Measurements from ENCODE around the gene CLCA1.
"Not testable (repeated sequence)": the region's sequence is repeated elsewhere in the genome, so short reads cannot be mapped to it uniquely, and the experiment has no call there.

Gene CLCA1

GRCh38 chr1:86464819-86465218, 3.9 kb upstream of the CLCA1 start:
- DNase-seq, result no peak

- no peak for DNase-seq
Measured at GRCh38 chr1:86466109-86466844, 2.5 kb upstream of the CLCA1 start.

GRCh38 chr1:86466986-86467385, 1.7 kb upstream of the CLCA1 start:
- no peak for DNase-seq

GRCh38 chr1:86470859-86471258, 2.1 kb downstream of the CLCA1 start:
- no peak for DNase-seq

GRCh38 chr1:86471291-86471690, 2.6 kb downstream of the CLCA1 start:
- no peak for DNase-seq

GRCh38 chr1:86472152-86472551, 3.4 kb downstream of the CLCA1 start:
- no peak for DNase-seq

GRCh38 chr1:86472767-86473166, 4.0 kb downstream of the CLCA1 start:
- no peak for DNase-seq

GRCh38 chr1:86477256-86477655, 8.5 kb downstream of the CLCA1 start:
- no peak for DNase-seq

- DNase-seq, result no peak
Measured at GRCh38 chr1:86477682-86478081, 9.0 kb downstream of the CLCA1 start.

- DNase-seq, result no peak
Measured at GRCh38 chr1:86478416-86479156, 9.9 kb downstream of the CLCA1 start.

GRCh38 chr1:86481966-86482365, 13.2 kb downstream of the CLCA1 start:
- DNase-seq, result no peak

GRCh38 chr1:86487131-86487810, 18.5 kb downstream of the CLCA1 start:
- no peak for DNase-seq

GRCh38 chr1:86487811-86488141, 19.0 kb downstream of the CLCA1 start:
- no peak for DNase-seq

- DNase-seq, result no peak
Measured at GRCh38 chr1:86489242-86489878, 20.6 kb downstream of the CLCA1 start.

GRCh38 chr1:86491171-86491950, 22.6 kb downstream of the CLCA1 start:
- no peak for DNase-seq

- DNase-seq, result no peak
Measured at GRCh38 chr1:86498281-86498680, 29.6 kb downstream of the CLCA1 start.

GRCh38 chr1:86499987-86500593, 31.4 kb downstream of the CLCA1 start:
- DNase-seq, result peak; percentile 64

GRCh38 chr1:86500714-86501113, 32.0 kb downstream of the CLCA1 start:
- no peak for DNase-seq

- DNase-seq, result not testable (repeated sequence)
Measured at GRCh38 chr1:86502125-86502646, 33.5 kb downstream of the CLCA1 start.

GRCh38 chr1:86502721-86503405, 34.1 kb downstream of the CLCA1 start:
- DNase-seq, result no peak

GRCh38 chr1:86503406-86504136, 34.8 kb downstream of the CLCA1 start:
- no peak for DNase-seq
